HL-60 (cell line): Measurements from ENCODE around the gene ATP8B3.

Source experiments
- DNase-seq, 2 experiments: peaks; one replicate each; pipeline ENCODE4 v3.0.0-alpha.2; 2010 to 2020; ENCODE audit warnings: low read depth in 1 of 2, low spot score in 1 of 2
- H3K27ac ChIP-seq: fragments of 250-450 bp; sonication (Bioruptor Pico); replicated peaks from 2 replicates; pipeline ENCODE4 v1.5.1; 2020; ENCODE audit warnings: mild to moderate bottlenecking, moderate library complexity
- H3K27me3 ChIP-seq: fragments of 250-450 bp; sonication (Bioruptor Pico); 2 replicates; pipeline ENCODE4 v1.5.1; 2021; ENCODE audit warnings: mild to moderate bottlenecking, moderate library complexity; ENCODE audit not compliant: insufficient read depth, poor library complexity, severe bottlenecking
- H3K4me3 ChIP-seq: replicated peaks from 2 replicates; pipeline ENCODE4 v1.5.1; 2011; ENCODE audit warnings: mild to moderate bottlenecking, control low read depth, low read length; ENCODE audit not compliant: insufficient read depth
- GABPA ChIP-seq: IDR thresholded peaks from 2 replicates; pipeline ENCODE4 v1.6.1; 2012; ENCODE audit warnings: low read depth
- POLR2AphosphoS5 ChIP-seq: IDR thresholded peaks from 2 replicates; pipeline ENCODE4 v1.6.1; 2012; ENCODE audit warnings: low read depth
- SPI1 ChIP-seq: IDR thresholded peaks from 2 replicates; pipeline ENCODE4 v1.6.1; 2012; ENCODE audit warnings: low read depth, mild to moderate bottlenecking, borderline replicate concordance
- TF ChIP-seq, protein P1 (sequence below): IDR thresholded peaks from one replicate; pipeline ENCODE4 v1.5.1; 2011; ENCODE audit warnings: low read length, control low read depth, inconsistent platforms; ENCODE audit not compliant: insufficient read depth
- TF ChIP-seq, protein P2 (sequence below): IDR thresholded peaks from 2 replicates; pipeline ENCODE4 v1.6.1; 2012; ENCODE audit warnings: low read depth; ENCODE audit not compliant: insufficient replicate concordance

Gene ATP8B3

DNA sequence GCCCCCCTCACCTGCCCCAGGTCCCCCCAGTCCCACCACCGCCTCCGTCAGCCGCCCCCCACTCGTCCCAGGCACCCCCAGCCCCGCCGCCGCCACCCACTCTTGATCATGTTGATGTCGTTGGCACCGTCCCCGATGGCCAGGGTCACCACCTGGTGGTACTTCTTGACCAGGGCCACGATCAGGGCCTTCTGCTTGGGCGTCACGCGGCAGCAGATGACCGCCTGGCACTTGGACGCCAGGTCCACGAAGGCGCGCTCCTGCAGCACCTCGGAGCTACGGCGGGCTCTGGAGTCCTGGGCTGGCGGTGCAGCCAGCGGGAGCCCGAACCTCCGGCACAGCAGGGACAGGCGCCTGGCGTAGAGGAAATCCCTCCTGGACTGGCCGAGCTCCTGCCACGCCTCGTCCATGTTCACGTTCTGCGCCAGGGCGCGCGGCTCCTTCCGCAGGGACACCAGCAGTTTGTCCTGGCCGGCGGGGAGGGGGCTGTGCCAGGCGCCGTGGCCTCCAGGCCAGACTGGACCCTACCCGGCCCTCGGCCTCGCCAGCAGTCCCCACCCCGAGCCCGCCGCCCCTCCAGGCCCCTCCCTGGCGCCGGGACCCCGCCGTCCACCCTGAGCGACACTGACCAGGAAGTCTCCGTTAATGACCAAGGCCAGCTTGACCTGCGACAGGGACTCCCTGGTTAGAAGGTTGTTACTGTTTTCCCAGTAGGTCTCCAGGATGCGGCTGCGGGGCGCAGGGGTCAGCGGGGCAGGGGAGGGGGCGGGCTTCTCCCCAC is 22.6 kb downstream of the ATP8B3 start:
- peak overlapping the region; percentile 14 for H3K4me3 ChIP-seq
- no peak overlapping the region for H3K27ac ChIP-seq
- peaks cover 11% of the 10 kb centered on the region for H3K27me3 ChIP-seq
- TF ChIP-seq POLR2AphosphoS5 (no peak), GABPA (no peak), SPI1 (no peak)
- TF ChIP-seq, protein P1, sequence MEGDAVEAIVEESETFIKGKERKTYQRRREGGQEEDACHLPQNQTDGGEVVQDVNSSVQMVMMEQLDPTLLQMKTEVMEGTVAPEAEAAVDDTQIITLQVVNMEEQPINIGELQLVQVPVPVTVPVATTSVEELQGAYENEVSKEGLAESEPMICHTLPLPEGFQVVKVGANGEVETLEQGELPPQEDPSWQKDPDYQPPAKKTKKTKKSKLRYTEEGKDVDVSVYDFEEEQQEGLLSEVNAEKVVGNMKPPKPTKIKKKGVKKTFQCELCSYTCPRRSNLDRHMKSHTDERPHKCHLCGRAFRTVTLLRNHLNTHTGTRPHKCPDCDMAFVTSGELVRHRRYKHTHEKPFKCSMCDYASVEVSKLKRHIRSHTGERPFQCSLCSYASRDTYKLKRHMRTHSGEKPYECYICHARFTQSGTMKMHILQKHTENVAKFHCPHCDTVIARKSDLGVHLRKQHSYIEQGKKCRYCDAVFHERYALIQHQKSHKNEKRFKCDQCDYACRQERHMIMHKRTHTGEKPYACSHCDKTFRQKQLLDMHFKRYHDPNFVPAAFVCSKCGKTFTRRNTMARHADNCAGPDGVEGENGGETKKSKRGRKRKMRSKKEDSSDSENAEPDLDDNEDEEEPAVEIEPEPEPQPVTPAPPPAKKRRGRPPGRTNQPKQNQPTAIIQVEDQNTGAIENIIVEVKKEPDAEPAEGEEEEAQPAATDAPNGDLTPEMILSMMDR: no peak
- TF ChIP-seq, protein P2, sequence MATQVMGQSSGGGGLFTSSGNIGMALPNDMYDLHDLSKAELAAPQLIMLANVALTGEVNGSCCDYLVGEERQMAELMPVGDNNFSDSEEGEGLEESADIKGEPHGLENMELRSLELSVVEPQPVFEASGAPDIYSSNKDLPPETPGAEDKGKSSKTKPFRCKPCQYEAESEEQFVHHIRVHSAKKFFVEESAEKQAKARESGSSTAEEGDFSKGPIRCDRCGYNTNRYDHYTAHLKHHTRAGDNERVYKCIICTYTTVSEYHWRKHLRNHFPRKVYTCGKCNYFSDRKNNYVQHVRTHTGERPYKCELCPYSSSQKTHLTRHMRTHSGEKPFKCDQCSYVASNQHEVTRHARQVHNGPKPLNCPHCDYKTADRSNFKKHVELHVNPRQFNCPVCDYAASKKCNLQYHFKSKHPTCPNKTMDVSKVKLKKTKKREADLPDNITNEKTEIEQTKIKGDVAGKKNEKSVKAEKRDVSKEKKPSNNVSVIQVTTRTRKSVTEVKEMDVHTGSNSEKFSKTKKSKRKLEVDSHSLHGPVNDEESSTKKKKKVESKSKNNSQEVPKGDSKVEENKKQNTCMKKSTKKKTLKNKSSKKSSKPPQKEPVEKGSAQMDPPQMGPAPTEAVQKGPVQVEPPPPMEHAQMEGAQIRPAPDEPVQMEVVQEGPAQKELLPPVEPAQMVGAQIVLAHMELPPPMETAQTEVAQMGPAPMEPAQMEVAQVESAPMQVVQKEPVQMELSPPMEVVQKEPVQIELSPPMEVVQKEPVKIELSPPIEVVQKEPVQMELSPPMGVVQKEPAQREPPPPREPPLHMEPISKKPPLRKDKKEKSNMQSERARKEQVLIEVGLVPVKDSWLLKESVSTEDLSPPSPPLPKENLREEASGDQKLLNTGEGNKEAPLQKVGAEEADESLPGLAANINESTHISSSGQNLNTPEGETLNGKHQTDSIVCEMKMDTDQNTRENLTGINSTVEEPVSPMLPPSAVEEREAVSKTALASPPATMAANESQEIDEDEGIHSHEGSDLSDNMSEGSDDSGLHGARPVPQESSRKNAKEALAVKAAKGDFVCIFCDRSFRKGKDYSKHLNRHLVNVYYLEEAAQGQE: no peak
- DNase-seq: peak in 1 of 2 experiments; percentile 12

DNA sequence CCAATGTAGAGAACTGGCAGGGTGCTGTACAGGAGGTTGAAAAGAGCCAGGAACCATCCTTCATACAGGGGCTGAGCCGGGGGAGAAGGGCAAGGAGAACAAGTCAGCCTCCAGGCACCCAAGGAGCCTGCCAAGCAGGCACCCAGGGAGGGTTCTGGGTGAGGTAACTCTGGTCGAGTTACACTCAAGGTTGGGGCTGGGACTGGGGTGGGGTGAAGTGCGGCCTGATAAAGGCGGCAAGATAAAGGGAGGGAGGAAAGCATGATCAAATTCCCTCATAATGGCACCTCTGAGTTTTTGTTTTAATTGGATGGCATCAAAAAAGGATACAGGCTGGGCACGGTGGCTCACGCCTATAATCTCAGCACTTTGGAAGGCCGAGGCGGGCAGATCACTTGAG is 25.0 kb downstream of the ATP8B3 start:
- Histone ChIP-seq H3K27me3 (peaks cover 11% of the 10 kb centered on the region), H3K27ac (no peak overlapping the region), H3K4me3 (no peak overlapping the region)
- DNase-seq: no peak
- TF ChIP-seq POLR2AphosphoS5 (no peak), GABPA (no peak), SPI1 (no peak)
- TF ChIP-seq, protein P1: no peak
- TF ChIP-seq, protein P2: no peak

DNA sequence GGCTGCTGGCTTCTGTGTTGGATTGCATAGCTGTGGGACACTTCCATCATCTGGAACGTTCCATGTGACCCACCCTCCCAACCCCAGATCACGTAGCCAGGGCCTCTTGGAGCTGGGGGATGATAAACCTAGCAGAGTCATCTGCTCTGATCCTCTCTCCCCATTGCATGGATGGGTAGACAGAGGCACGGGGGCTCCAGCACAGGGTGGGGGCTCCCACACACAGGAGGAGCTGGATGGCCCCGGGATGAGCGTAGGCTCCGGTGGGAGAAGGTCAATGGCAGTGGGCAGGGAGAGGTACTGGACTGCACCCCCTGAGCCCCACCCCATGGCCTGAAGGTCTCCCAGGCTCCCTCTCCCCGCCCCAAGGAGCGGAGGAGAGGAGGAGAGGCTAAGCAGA is 25.4 kb downstream of the ATP8B3 start:
- Histone ChIP-seq H3K4me3 (no peak overlapping the region), H3K27me3 (peaks cover 11% of the 10 kb centered on the region), H3K27ac (no peak overlapping the region)
- no peak for DNase-seq
- TF ChIP-seq, protein P1: no peak
- no peak for TF ChIP-seq GABPA
- TF ChIP-seq, protein P2: no peak
- TF ChIP-seq SPI1: no peak
- TF ChIP-seq POLR2AphosphoS5: no peak
